ENCODE measurements around the gene RNF32. TPM values are rescaled to one million over a fixed set of nuclear protein-coding genes. Genes with fewer than 3 reads are reported as not detected.
"Not testable (repeated sequence)": the region's sequence is repeated elsewhere in the genome, so short reads cannot be mapped to it uniquely, and the experiment has no call there.

RNF32 gene
- total RNA-seq, 1 donor from 2014 or later: 0.30 TPM

- DNase-seq (ENCODE audit: missing footprints) (no peak), ATAC-seq (no peak)
- intact Hi-C loops (cut with DNase I): no loop called here
These were observed 24.5 kb downstream of the RNF32 start for GRCh38 chr7:156665101-156665500.

- intact Hi-C loops (cut with DNase I): no loop called here
- ATAC-seq (no peak), DNase-seq (ENCODE audit: missing footprints) (no peak)
These were observed 26.0 kb downstream of the RNF32 start for GRCh38 chr7:156666368-156667109.

DNA sequence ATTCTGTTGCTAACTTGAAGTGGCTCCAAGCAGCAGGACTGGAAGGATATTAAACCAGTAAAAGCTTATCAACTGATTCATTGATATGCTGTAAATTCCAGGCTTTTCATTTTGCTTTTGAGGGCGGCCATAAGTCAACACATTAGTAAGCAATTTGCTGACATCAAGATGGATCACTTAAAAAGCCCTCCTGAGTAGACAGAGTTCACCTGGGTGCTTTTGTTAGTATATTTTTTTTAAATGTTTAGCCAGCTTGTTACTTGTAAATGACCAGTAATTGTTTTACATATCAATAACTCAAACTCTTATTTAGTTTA is 26.5 kb downstream of the RNF32 start:
- no peak for ATAC-seq
- intact Hi-C loops (cut with DNase I): no loop called here
- no peak for DNase-seq (ENCODE audit: missing footprints)

- DNase-seq (ENCODE audit: missing footprints) (no peak), ATAC-seq (no peak)
- intact Hi-C loops (cut with DNase I): no loop called here
These were observed 27.7 kb downstream of the RNF32 start for GRCh38 chr7:156668130-156668741.

DNA sequence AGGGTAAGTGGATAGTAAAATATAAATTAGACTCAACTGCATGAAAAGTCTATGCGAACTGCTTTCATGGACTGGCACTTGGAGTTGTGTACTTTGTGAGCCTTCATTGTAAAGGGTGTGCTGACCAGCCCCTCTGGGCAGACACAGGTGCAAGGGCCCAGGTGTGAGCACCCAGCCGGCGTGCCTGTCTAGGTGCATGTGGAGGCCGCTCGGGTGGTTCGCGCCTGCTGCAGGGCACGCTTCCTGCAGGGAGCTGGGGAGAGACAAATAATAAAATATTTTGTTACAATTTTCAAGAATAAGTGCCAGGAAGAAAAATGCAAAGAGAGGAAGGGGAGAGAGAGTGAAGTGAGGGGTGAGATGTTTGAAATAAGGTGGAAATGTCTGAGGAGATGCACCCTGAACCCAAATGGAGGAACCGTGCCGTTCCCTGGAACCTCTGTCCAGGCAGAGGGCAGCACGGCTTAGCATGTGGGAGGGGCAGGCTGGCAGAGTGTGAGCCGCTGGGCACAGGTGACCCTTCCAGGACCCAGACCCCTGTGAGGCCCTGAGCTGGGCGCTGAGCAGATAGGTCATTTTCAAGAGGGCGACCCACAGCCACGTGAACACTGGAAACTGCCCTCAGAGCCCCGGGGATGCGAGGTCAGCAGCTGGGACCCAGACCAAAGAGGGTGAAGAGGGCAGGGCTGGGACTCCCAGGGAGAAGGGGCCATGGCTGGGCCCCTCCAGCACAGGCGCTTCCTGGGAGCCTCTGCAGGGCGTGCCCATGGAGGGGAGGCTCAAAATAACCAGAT is 28.7 kb downstream of the RNF32 start:
- intact Hi-C loops (cut with DNase I): no loop called here
- ATAC-seq: no peak
- no peak for DNase-seq (ENCODE audit: missing footprints)

DNA sequence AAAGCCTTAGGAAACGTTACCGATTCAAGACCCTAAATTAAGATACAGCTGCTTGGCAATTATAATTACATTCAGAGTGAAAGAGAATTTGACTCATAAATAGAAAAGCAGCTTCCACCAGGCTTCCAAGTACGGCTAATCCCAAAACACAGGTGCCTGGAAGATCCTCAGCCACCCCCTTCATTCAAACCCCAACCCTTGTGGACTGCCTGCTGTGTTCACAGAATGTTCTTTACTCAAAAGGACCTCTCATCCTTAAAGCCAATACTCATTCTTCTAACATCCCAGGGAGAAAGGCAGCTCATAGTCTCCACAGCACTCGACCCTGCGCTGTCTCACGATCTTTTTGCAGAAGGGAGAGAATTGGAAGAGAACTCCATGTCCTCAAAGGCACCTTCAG is 32.9 kb downstream of the RNF32 start:
- no peak for DNase-seq (ENCODE audit: missing footprints)
- intact Hi-C loops (cut with DNase I): no loop called here
- no peak for ATAC-seq

- no peak for ATAC-seq
- intact Hi-C loops (cut with DNase I): no loop called here
These were observed 33.3 kb downstream of the RNF32 start for GRCh38 chr7:156673902-156674301.

GRCh38 chr7:156675721-156676120 is 35.1 kb downstream of the RNF32 start:
- DNase-seq (ENCODE audit: missing footprints) (no peak), ATAC-seq (no peak)
- intact Hi-C loops (cut with DNase I): no loop called here

More at GRCh38 chr7:156673902-156674301, 33.3 kb downstream of the RNF32 start:
- DNase-seq (ENCODE audit: missing footprints): no peak

DNA sequence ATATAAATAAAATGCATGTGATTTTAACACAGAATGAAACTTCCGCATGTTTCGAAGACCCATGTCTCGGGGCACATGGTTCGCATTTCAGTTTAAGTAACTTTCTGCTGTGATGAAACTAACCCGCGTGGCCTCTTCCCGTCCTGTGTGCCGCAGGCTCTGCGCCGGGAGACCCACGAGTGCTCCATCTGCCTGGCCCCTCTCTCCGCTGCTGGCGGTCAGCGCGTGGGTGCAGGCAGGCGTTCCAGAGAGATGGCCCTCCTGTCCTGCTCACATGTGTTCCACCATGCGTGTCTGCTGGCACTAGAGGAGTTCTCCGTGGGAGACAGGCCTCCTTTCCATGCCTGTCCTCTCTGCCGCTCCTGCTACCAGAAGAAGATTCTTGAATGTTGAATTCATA is 35.7 kb downstream of the RNF32 start:
- intact Hi-C loops (cut with DNase I): no loop called here
- DNase-seq (ENCODE audit: missing footprints) (no peak), ATAC-seq (no peak)

DNA sequence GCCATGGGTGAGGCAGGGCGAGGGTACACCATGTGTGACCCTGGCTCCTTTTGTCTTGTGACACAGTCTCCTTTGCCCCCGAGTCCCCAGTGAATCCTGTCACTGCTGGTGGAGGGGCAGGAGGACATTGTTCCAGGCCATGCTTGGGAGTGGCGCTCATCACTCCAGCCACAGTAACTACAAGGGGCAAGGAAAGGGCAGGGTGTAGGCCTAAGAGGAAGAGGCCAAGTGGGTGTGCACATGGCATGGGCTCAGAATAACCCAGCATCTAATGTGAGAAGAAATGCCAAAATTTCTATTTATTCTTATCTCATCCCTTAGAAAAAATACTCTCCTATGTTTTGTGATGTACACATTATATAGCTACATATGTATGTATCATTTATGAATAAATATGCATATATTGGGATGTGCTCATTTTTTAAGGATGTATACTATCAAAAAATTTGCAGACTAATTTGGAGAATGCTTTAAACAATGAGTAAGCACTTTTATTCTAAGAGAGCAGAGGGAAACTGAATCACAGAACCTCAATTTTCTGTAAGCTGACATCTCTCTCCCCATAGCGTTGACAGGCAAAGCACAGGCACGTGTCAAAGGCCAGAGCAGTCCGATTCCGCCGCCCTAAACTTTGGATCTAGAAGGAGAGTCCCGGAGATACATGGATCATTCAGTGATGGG is 36.9 kb downstream of the RNF32 start:
- intact Hi-C loops (cut with DNase I): no loop called here
- ATAC-seq (no peak), DNase-seq (ENCODE audit: missing footprints) (no peak)

GRCh38 chr7:156680281-156680680 is 39.7 kb downstream of the RNF32 start:
- no peak for ATAC-seq
- intact Hi-C loops (cut with DNase I): no loop called here
- no peak for DNase-seq (ENCODE audit: missing footprints)

- no peak for ATAC-seq
- no peak for DNase-seq (ENCODE audit: missing footprints)
- intact Hi-C loops (cut with DNase I): no loop called here
These were observed 42.4 kb downstream of the RNF32 start for GRCh38 chr7:156682928-156683327.

GRCh38 chr7:156684251-156684650 is 43.7 kb downstream of the RNF32 start:
- DNase-seq (ENCODE audit: missing footprints) (no peak), ATAC-seq (no peak)
- intact Hi-C loops (cut with DNase I): no loop called here

DNA sequence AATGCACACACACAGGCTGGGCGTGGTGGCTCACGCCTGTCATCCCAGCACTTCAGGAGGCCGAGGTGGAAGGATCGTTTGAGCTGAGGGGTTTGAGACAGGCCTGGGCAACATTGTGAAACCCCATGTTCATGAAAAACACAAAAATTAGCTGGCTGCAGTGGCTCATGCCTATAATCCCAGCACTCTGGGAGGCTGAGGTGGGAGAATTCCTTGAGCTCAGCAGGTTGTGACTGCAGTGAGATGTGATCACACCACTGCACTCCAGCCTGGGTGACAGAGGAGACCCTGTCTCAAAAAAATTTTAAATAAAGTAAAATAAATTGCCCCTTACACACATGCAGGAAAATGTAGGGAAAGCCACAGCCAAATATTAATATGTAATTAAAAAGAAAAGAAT is 44.1 kb downstream of the RNF32 start:
- intact Hi-C loops (cut with DNase I): no loop called here
- DNase-seq (ENCODE audit: missing footprints): no peak

DNA sequence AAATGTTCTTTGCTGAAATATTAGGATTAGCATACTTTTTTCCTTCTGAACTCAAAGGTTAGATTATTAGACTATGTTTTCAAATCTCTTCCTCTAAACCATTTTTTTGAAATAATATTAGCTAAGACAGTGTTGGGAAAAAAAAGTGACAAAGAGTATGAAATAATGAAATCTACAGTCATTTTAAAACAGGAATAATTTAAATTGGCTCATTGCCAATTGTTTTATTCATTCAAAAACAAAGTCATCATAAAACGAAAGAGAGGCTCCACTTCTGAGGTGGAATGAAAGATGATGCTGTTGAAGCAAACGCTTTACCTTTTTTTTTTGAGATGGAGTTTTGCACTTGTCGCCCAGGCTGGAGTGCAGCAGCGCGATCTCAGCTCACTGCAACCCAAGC is 51.2 kb downstream of the RNF32 start:
- intact Hi-C loops (cut with DNase I): no loop called here
- ATAC-seq: no peak

More for the DNA sequence above, 44.1 kb downstream of the RNF32 start:
- ATAC-seq: no peak

GRCh38 chr7:156692849-156693248 is 52.3 kb downstream of the RNF32 start:
- intact Hi-C loops (cut with DNase I): no loop called here
- ATAC-seq (no peak), DNase-seq (ENCODE audit: missing footprints) (no peak)

More for the DNA sequence above, 51.2 kb downstream of the RNF32 start:
- DNase-seq (ENCODE audit: missing footprints): no peak

- intact Hi-C loops (cut with DNase I): no loop called here
- DNase-seq (ENCODE audit: missing footprints): no peak
- no peak for ATAC-seq
These were observed 53.1 kb downstream of the RNF32 start for GRCh38 chr7:156693627-156694026.

- ATAC-seq; intact Hi-C loops (cut with DNase I); DNase-seq (ENCODE audit: missing footprints): not testable (repeated sequence)
These were observed 56.7 kb downstream of the RNF32 start for GRCh38 chr7:156697283-156697682.

GRCh38 chr7:156698512-156698911 is 57.9 kb downstream of the RNF32 start:
- intact Hi-C loops (cut with DNase I); ATAC-seq; DNase-seq (ENCODE audit: missing footprints): not testable (repeated sequence)

Measured in Right ventricle myocardium inferior (tissue), 1 donor.